Vagina (tissue), 2 donors: ENCODE data around the gene SLC7A14. TPM values are rescaled to one million over a fixed set of nuclear protein-coding genes. Genes with fewer than 3 reads are reported as not detected.

Experiments
- DNase-seq, 2 donors: peaks; one replicate each; pipeline ENCODE4 v3.0.0-alpha.2; 2017; ENCODE audit errors: extremely low spot score in 2 of 2
- H3K27ac ChIP-seq: fragments of 200-600 bp; sonication (generic); one replicate; pipeline ENCODE4 v1.5.1; 2019
- H3K27me3 ChIP-seq: fragments of 200-600 bp; sonication (generic); one replicate; pipeline ENCODE4 v1.5.1; 2019
- H3K36me3 ChIP-seq, 2 donors: fragments of 200-600 bp; sonication (generic); one replicate each; pipeline ENCODE4 v1.5.1; 2017 to 2019
- H3K4me1 ChIP-seq: fragments of 200-600 bp; sonication (generic); one replicate; pipeline ENCODE4 v1.5.1; 2019
- H3K4me3 ChIP-seq, 2 donors: fragments of 200-600 bp; sonication (generic); 1 replicate in 1 of 2; 2 replicates in 1 of 2; pipeline ENCODE4 v1.5.1; 2016 to 2019
- H3K9me3 ChIP-seq: fragments of 200-600 bp; sonication (generic); one replicate; pipeline ENCODE4 v1.5.1; 2019
- CTCF ChIP-seq, 3 experiments: fragments of 450-650 bp in 2 of 3; fragments of 200-600 bp in 1 of 3; sonication (generic) in 1 of 3; IDR thresholded peaks; one replicate each; pipeline ENCODE4 v1.5.1; 2017 to 2019; ENCODE audit warnings: antibody characterized with exemption in 3 of 3, mild to moderate bottlenecking in 2 of 3, moderate library complexity in 2 of 3
- POLR2A ChIP-seq, 2 donors: fragments of 450-650 bp; IDR thresholded peaks; one replicate each; pipeline ENCODE4 v1.6.1; 2017; ENCODE audit warnings: antibody characterized with exemption in 2 of 2, mild to moderate bottlenecking in 2 of 2, moderate library complexity in 2 of 2
- POLR2AphosphoS5 ChIP-seq, 2 donors: sonication (generic); formaldehyde crosslinking; IDR thresholded peaks; one replicate each; pipeline ENCODE4 v1.9.0; 2017; ENCODE audit warnings: antibody characterized with exemption in 2 of 2, mild to moderate bottlenecking in 2 of 2, low read depth in 1 of 2; ENCODE audit not compliant: insufficient read depth in 1 of 2
- intact Hi-C: fragments of 100-400 bp; cut with DNase I; formaldehyde crosslinking; loops from one replicate; pipeline ENCODE4 v1.15.1; 2023
- total RNA-seq: library from RNA; depleted of rRNA; stranded (reverse); fragments of >200 nt; gene quantifications from one replicate; pipeline ENCODE4 v1.2.3, GENCODE V29; 2016

The SLC7A14 gene
- total RNA-seq, 1 donor from 2014 or later: 1.2 TPM

DNA sequence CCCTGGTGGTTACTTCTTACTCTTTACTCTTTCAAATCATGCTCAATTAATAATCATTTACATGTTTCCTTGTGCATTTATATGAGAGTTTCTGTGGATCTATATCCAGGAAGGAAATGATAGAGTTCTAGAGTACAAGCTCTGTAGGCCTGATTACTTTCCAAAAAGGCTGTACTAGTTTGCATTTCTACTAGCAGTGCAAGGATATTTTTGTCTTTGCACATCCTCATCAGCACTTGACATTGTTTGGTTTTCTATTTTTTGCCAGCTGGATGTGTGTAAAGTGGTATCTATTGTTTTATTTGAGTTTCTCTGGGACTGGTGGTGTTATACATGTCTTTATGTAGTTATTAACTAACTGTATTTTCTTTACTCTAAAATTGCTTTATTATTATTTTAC is 19.6 kb upstream of the SLC7A14 start:
- no peak overlapping the region for H3K27ac ChIP-seq
- no peaks in the 10 kb centered on the region for H3K27me3 ChIP-seq
- no peak for TF ChIP-seq POLR2A (IDR thresholded peaks at IDR 0.05)
- TF ChIP-seq CTCF (IDR thresholded peaks at IDR 0.05): no peak
- no peak for TF ChIP-seq POLR2AphosphoS5 (IDR thresholded peaks at IDR 0.05; ENCODE audit: insufficient read depth in 1 of 2, low read depth in 1 of 2)
- H3K36me3 ChIP-seq: no peaks in the 10 kb centered on the region
- no peaks in the 10 kb centered on the region for H3K9me3 ChIP-seq
- no peak overlapping the region for H3K4me3 ChIP-seq
- intact Hi-C loops: no loop called here
- no peak for DNase-seq
- no peaks in the 10 kb centered on the region for H3K4me1 ChIP-seq

GRCh38 chr3:170603770-170604510 is 18.1 kb upstream of the SLC7A14 start:
- no peaks in the 10 kb centered on the region for H3K4me1 ChIP-seq
- intact Hi-C loops: no loop called here
- H3K9me3 ChIP-seq: no peaks in the 10 kb centered on the region
- H3K36me3 ChIP-seq: no peaks in the 10 kb centered on the region
- DNase-seq: no peak
- H3K4me3 ChIP-seq: no peak overlapping the region
- TF ChIP-seq POLR2AphosphoS5 (IDR thresholded peaks at IDR 0.05; ENCODE audit: insufficient read depth in 1 of 2, low read depth in 1 of 2): no peak
- TF ChIP-seq POLR2A (IDR thresholded peaks at IDR 0.05): no peak
- no peak for TF ChIP-seq CTCF (IDR thresholded peaks at IDR 0.05)
- H3K27me3 ChIP-seq: no peaks in the 10 kb centered on the region
- H3K27ac ChIP-seq: no peak overlapping the region

- no peak overlapping the region for H3K27ac ChIP-seq
- DNase-seq: no peak
- H3K4me3 ChIP-seq: no peak overlapping the region
- no peaks in the 10 kb centered on the region for H3K9me3 ChIP-seq
- H3K36me3 ChIP-seq: no peaks in the 10 kb centered on the region
- no peak for TF ChIP-seq POLR2AphosphoS5 (IDR thresholded peaks at IDR 0.05; ENCODE audit: insufficient read depth in 1 of 2, low read depth in 1 of 2)
- no peak for TF ChIP-seq POLR2A (IDR thresholded peaks at IDR 0.05)
- TF ChIP-seq CTCF (IDR thresholded peaks at IDR 0.05): no peak
- intact Hi-C loops: no loop called here
- no peaks in the 10 kb centered on the region for H3K4me1 ChIP-seq
- H3K27me3 ChIP-seq: no peaks in the 10 kb centered on the region
Measured at GRCh38 chr3:170602556-170602955, 16.7 kb upstream of the SLC7A14 start.

- no peaks in the 10 kb centered on the region for H3K4me1 ChIP-seq
- no peaks in the 10 kb centered on the region for H3K36me3 ChIP-seq
- H3K27ac ChIP-seq: no peak overlapping the region
- no peak for DNase-seq
- no peak overlapping the region for H3K4me3 ChIP-seq
- intact Hi-C loops: no loop called here
- no peaks in the 10 kb centered on the region for H3K9me3 ChIP-seq
- no peaks in the 10 kb centered on the region for H3K27me3 ChIP-seq
- no peak for TF ChIP-seq POLR2A (IDR thresholded peaks at IDR 0.05)
- no peak for TF ChIP-seq CTCF (IDR thresholded peaks at IDR 0.05)
- no peak for TF ChIP-seq POLR2AphosphoS5 (IDR thresholded peaks at IDR 0.05; ENCODE audit: insufficient read depth in 1 of 2, low read depth in 1 of 2)
Measured at GRCh38 chr3:170600005-170600624, 14.2 kb upstream of the SLC7A14 start.

GRCh38 chr3:170599091-170599490 is 13.2 kb upstream of the SLC7A14 start:
- Histone ChIP-seq H3K4me1 (no peaks in the 10 kb centered on the region), H3K4me3 (no peak overlapping the region), H3K27me3 (no peaks in the 10 kb centered on the region), H3K9me3 (no peaks in the 10 kb centered on the region), H3K36me3 (no peaks in the 10 kb centered on the region), H3K27ac (no peak overlapping the region)
- DNase-seq: no peak
- TF ChIP-seq CTCF (IDR thresholded peaks at IDR 0.05) (no peak), POLR2AphosphoS5 (IDR thresholded peaks at IDR 0.05; ENCODE audit: insufficient read depth in 1 of 2, low read depth in 1 of 2) (no peak), POLR2A (IDR thresholded peaks at IDR 0.05) (no peak)
- intact Hi-C loops: no loop called here
